M059J (cell line): ENCODE data around the gene DNAJC15. TPM values are rescaled to one million over a fixed set of nuclear protein-coding genes. Genes with fewer than 3 reads are reported as not detected.

Experiments
- DNase-seq: peaks from one replicate; pipeline ENCODE4 v3.0.0-alpha.2; 2012; ENCODE audit warnings: low read depth
- total RNA-seq: library from RNA; depleted of rRNA; stranded (reverse); fragments of >200 nt; shearing (Covaris generic); gene quantifications from 2 replicates; pipeline ENCODE4 v1.2.3, GENCODE V29; 2014

Gene DNAJC15
- total RNA-seq, 1 experiment from 2014 or later = 34.6 TPM

GRCh38 chr13:43127103-43127798 lies 103.9 kb downstream of the DNAJC15 start:
- DNase-seq = no peak

GRCh38 chr13:43127827-43128226 lies 104.4 kb downstream of the DNAJC15 start:
- no peak for DNase-seq

GRCh38 chr13:43128504-43128961 lies 105.1 kb downstream of the DNAJC15 start:
- DNase-seq = no peak

GRCh38 chr13:43129066-43129465 lies 105.7 kb downstream of the DNAJC15 start:
- no peak for DNase-seq

- no peak for DNase-seq
Measured at GRCh38 chr13:43129511-43130110, 106.2 kb downstream of the DNAJC15 start.

GRCh38 chr13:43132257-43132656 lies 108.9 kb downstream of the DNAJC15 start:
- DNase-seq = peak; percentile 70

- DNase-seq = no peak
Measured at GRCh38 chr13:43132911-43133310, 109.5 kb downstream of the DNAJC15 start.

GRCh38 chr13:43133792-43134191 lies 110.4 kb downstream of the DNAJC15 start:
- DNase-seq = no peak

- no peak for DNase-seq
Measured at GRCh38 chr13:43134868-43135267, 111.5 kb downstream of the DNAJC15 start.

GRCh38 chr13:43135516-43135915 lies 112.1 kb downstream of the DNAJC15 start:
- no peak for DNase-seq

- no peak for DNase-seq
Measured at GRCh38 chr13:43136920-43137575, 113.7 kb downstream of the DNAJC15 start.

- no peak for DNase-seq
Measured at GRCh38 chr13:43139211-43139610, 115.8 kb downstream of the DNAJC15 start.

GRCh38 chr13:43139921-43140320 lies 116.5 kb downstream of the DNAJC15 start:
- no peak for DNase-seq

GRCh38 chr13:43140985-43141384 lies 117.6 kb downstream of the DNAJC15 start:
- no peak for DNase-seq

GRCh38 chr13:43141685-43142084 lies 118.3 kb downstream of the DNAJC15 start:
- DNase-seq = no peak

- peak; percentile 14 for DNase-seq
Measured at GRCh38 chr13:43143591-43143990, 120.2 kb downstream of the DNAJC15 start.

GRCh38 chr13:43145534-43146196 lies 122.3 kb downstream of the DNAJC15 start:
- no peak for DNase-seq

GRCh38 chr13:43146400-43146799 lies 123.0 kb downstream of the DNAJC15 start:
- DNase-seq = no peak

- no peak for DNase-seq
Measured at GRCh38 chr13:43150369-43151207, 127.2 kb downstream of the DNAJC15 start.

GRCh38 chr13:43153436-43154090 lies 130.2 kb downstream of the DNAJC15 start:
- peak; percentile 95 for DNase-seq

GRCh38 chr13:43154156-43154651 lies 130.8 kb downstream of the DNAJC15 start:
- no peak for DNase-seq
